HL-60 (cell line): ENCODE measurements around the gene SULT2B1.

Experiments used
- DNase-seq, 2 experiments: peaks; one replicate each; pipeline ENCODE4 v3.0.0-alpha.2; 2010 to 2020; ENCODE audit warnings: low read depth in 1 of 2, low spot score in 1 of 2
- H3K27ac ChIP-seq: fragments of 250-450 bp; sonication (Bioruptor Pico); replicated peaks from 2 replicates; pipeline ENCODE4 v1.5.1; 2020; ENCODE audit warnings: mild to moderate bottlenecking, moderate library complexity
- H3K27me3 ChIP-seq: fragments of 250-450 bp; sonication (Bioruptor Pico); 2 replicates; pipeline ENCODE4 v1.5.1; 2021; ENCODE audit warnings: mild to moderate bottlenecking, moderate library complexity; ENCODE audit not compliant: insufficient read depth, poor library complexity, severe bottlenecking
- H3K4me3 ChIP-seq: replicated peaks from 2 replicates; pipeline ENCODE4 v1.5.1; 2011; ENCODE audit warnings: mild to moderate bottlenecking, control low read depth, low read length; ENCODE audit not compliant: insufficient read depth
- GABPA ChIP-seq: IDR thresholded peaks from 2 replicates; pipeline ENCODE4 v1.6.1; 2012; ENCODE audit warnings: low read depth
- POLR2AphosphoS5 ChIP-seq: IDR thresholded peaks from 2 replicates; pipeline ENCODE4 v1.6.1; 2012; ENCODE audit warnings: low read depth
- SPI1 ChIP-seq: IDR thresholded peaks from 2 replicates; pipeline ENCODE4 v1.6.1; 2012; ENCODE audit warnings: low read depth, mild to moderate bottlenecking, borderline replicate concordance
- long read RNA-seq: library from polyadenylated mRNA; unstranded; transcript quantifications from one replicate; pipeline ENCODE4 v2.0.0, GENCODE V29; 2020
- TF ChIP-seq, protein P1 (sequence below): IDR thresholded peaks from 2 replicates; pipeline ENCODE4 v1.6.1; 2012; ENCODE audit warnings: low read depth; ENCODE audit not compliant: insufficient replicate concordance
- TF ChIP-seq, protein P2 (sequence below): IDR thresholded peaks from one replicate; pipeline ENCODE4 v1.5.1; 2011; ENCODE audit warnings: low read length, control low read depth, inconsistent platforms; ENCODE audit not compliant: insufficient read depth

The SULT2B1 gene
- long read RNA-seq: 0 reads

DNA sequence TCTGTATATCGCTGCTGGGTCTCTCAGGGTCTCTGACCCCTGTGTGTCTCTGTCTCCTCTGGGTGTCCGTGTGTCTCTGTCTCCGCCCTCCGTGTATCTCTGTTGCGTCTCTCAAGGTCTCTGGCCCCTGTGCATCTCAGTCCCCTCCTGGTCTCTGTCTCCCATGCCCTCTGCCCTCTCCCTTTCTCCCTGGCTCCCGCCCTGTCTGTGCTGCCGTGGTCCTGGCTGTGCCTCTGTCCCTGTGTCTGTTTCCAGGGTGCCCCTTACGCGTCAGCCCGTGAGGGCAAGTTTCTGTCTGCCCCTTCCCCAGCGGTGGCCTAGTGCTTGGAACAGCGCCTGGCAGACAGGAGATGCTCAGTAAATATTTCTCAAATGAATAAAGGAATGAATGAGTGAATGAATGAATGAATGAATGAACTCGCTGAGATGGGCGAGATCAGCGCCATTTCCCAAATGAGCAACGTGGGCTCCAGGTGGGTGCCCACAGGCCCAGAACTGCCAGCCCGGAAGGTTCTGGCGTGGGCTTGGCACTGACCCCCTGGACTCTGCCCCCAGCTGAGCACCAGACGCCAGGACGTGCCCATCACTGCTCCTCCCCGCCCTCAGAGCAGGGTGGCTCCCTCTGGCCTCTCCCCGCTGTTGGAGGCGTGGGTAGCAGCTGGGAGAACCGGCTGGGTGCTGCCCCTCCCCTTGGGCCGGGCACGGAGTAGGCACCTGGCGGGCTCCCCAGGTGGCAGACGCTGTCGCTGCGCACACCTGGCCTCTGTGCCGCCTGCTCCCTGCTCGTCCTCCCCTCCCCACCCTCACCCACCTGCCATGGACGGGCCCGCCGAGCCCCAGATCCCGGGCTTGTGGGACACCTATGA lies at the start of gene SULT2B1:
SULT2B1 (plus strand) TSS at position 736 of the 866 bp plus-strand sequence; CDS start at position 817, 81 bp downstream.
- TF ChIP-seq, protein P1, sequence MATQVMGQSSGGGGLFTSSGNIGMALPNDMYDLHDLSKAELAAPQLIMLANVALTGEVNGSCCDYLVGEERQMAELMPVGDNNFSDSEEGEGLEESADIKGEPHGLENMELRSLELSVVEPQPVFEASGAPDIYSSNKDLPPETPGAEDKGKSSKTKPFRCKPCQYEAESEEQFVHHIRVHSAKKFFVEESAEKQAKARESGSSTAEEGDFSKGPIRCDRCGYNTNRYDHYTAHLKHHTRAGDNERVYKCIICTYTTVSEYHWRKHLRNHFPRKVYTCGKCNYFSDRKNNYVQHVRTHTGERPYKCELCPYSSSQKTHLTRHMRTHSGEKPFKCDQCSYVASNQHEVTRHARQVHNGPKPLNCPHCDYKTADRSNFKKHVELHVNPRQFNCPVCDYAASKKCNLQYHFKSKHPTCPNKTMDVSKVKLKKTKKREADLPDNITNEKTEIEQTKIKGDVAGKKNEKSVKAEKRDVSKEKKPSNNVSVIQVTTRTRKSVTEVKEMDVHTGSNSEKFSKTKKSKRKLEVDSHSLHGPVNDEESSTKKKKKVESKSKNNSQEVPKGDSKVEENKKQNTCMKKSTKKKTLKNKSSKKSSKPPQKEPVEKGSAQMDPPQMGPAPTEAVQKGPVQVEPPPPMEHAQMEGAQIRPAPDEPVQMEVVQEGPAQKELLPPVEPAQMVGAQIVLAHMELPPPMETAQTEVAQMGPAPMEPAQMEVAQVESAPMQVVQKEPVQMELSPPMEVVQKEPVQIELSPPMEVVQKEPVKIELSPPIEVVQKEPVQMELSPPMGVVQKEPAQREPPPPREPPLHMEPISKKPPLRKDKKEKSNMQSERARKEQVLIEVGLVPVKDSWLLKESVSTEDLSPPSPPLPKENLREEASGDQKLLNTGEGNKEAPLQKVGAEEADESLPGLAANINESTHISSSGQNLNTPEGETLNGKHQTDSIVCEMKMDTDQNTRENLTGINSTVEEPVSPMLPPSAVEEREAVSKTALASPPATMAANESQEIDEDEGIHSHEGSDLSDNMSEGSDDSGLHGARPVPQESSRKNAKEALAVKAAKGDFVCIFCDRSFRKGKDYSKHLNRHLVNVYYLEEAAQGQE: no peak
- TF ChIP-seq GABPA: no peak
- TF ChIP-seq POLR2AphosphoS5: no peak
- TF ChIP-seq SPI1: no peak
- TF ChIP-seq, protein P2, sequence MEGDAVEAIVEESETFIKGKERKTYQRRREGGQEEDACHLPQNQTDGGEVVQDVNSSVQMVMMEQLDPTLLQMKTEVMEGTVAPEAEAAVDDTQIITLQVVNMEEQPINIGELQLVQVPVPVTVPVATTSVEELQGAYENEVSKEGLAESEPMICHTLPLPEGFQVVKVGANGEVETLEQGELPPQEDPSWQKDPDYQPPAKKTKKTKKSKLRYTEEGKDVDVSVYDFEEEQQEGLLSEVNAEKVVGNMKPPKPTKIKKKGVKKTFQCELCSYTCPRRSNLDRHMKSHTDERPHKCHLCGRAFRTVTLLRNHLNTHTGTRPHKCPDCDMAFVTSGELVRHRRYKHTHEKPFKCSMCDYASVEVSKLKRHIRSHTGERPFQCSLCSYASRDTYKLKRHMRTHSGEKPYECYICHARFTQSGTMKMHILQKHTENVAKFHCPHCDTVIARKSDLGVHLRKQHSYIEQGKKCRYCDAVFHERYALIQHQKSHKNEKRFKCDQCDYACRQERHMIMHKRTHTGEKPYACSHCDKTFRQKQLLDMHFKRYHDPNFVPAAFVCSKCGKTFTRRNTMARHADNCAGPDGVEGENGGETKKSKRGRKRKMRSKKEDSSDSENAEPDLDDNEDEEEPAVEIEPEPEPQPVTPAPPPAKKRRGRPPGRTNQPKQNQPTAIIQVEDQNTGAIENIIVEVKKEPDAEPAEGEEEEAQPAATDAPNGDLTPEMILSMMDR: no peak
- no peak within 1 kb of the TSS for H3K4me3 ChIP-seq
- no peak within 1 kb of the TSS for H3K27ac ChIP-seq
- DNase-seq: no peak
- peaks cover 19% of the 10 kb centered on the region for H3K27me3 ChIP-seq

DNA sequence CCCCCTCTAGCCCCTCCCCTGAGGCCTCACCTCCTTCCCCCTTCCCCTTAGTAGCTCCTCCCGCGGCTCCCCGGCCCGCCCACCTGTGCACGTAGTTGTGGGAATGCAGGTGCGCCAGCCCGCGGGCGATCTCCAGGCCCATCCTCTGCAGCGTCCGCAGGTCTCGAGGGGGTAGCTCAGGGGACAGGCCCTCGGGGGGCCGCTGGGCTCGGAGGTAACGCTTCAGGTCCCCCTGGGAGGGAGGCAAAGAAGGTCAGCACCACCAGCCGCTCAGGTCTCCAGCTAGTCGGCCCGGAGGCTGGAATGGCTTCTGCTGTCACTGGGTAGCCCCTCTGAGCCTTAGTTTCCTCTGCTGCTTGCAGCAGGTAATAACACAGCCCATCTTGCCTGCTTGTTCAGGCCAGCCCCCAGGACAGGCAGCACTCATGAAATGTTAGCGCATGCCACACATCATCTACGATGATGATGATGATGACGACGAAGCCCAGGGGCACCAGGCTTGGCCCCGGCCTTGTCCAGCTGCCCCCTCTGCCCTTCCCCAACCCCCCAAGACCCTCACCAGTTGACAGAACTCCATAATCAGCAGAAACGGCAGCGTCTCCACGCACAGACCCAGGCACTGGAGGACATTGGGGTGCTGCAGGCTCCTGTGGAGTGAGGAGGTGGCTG lies 49.5 kb upstream of the SULT2B1 start:
- H3K4me3 ChIP-seq: no peak overlapping the region
- TF ChIP-seq, protein P2: no peak
- no peak for TF ChIP-seq POLR2AphosphoS5
- no peak for TF ChIP-seq GABPA
- TF ChIP-seq, protein P1: no peak
- TF ChIP-seq SPI1: no peak
- DNase-seq: no peak

DNA sequence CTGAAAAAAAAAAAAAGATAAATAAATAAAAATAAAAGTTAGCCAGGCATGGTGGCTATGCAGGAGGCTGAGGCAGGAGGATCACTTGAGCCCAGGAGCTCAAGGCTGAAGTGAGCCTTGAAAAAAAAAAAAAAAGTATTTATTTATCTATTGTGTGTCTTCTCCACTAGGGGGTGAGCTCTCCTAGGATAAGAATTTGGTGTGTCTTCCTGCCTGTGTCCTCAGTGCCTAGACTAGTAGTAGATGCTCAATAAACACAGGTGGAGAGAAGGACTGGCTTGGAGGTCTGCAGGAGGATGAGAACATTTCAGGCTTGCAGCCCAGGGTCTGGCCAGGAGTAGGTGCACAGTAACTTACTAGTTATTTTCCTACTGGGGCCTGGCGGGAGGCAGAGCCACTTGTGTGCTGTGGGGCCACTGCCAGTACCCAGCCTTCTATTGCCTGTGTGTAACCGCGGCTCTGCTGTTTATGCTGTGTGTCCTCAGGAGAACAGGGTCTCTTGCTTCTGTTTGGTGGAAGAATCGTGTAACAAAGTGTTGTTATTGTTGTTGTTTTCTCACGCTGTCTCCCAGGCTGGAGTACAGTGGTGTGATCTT lies 45.7 kb upstream of the SULT2B1 start:
- peak; percentile 45 to 51 for DNase-seq
- H3K4me3 ChIP-seq: no peak overlapping the region
- H3K27me3 ChIP-seq: peaks cover 9% of the 10 kb centered on the region
- no peak overlapping the region for H3K27ac ChIP-seq
- TF ChIP-seq, protein P2: peak; percentile 33
- no peak for TF ChIP-seq SPI1

More for the DNA sequence above, 49.5 kb upstream of the SULT2B1 start:
- Histone ChIP-seq H3K27me3 (peaks cover 20% of the 10 kb centered on the region), H3K27ac (no peak overlapping the region)
